Stomach (tissue), 9 donors: Measurements from ENCODE around the gene EFNA4. TPM values are rescaled to one million over a fixed set of nuclear protein-coding genes. Genes with fewer than 3 reads are reported as not detected.

Experiments used
- DNase-seq, 2 donors: peaks; one replicate each; pipeline versions ENCODE4 v3.0.0 to v3.0.0-alpha.2; 2013 to 2019
- H3K27ac ChIP-seq, 5 donors: fragments of 200-600 bp in 4 of 5; sonication (generic) in 4 of 5; one replicate each; pipeline ENCODE4 v1.5.1; 2013 to 2019; ENCODE audit warnings: mild to moderate bottlenecking in 1 of 5, moderate library complexity in 1 of 5
- H3K27me3 ChIP-seq, 3 donors: fragments of 200-600 bp; sonication (generic); one replicate each; pipeline ENCODE4 v1.5.1; 2017 to 2019; ENCODE audit warnings: mixed run types in 1 of 3
- H3K36me3 ChIP-seq, 4 donors: fragments of 200-600 bp; sonication (generic); 1 replicate in 3 of 4; 2 replicates in 1 of 4; pipeline ENCODE4 v1.5.1; 2016 to 2019
- H3K4me1 ChIP-seq, 4 donors: fragments of 200-600 bp; sonication (generic); one replicate each; pipeline ENCODE4 v1.5.1; 2016 to 2019
- H3K4me3 ChIP-seq, 4 donors: fragments of 200-600 bp; sonication (generic) in 3 of 4; one replicate each; pipeline ENCODE4 v1.5.1; 2016 to 2019; ENCODE audit warnings: mild to moderate bottlenecking in 1 of 4
- H3K9me3 ChIP-seq, 4 donors: fragments of 200-600 bp; sonication (generic); one replicate each; pipeline ENCODE4 v1.5.1; 2016 to 2019
- EP300 ChIP-seq: sonication (generic); formaldehyde crosslinking; IDR thresholded peaks from one replicate; pipeline ENCODE4 v1.6.1; 2017; ENCODE audit warnings: antibody characterized with exemption
- POLR2A ChIP-seq, 4 donors: fragments of 450-650 bp; IDR thresholded peaks; one replicate each; pipeline ENCODE4 v1.6.1; 2016; ENCODE audit warnings: antibody characterized with exemption in 4 of 4, control low read depth in 2 of 4, mild to moderate bottlenecking in 1 of 4, moderate library complexity in 1 of 4
- POLR2AphosphoS5 ChIP-seq, 3 donors: sonication (generic); formaldehyde crosslinking; IDR thresholded peaks; one replicate each; pipeline ENCODE4 v1.6.1; 2016; ENCODE audit warnings: antibody characterized with exemption in 3 of 3
- WGBS, 5 donors: extraction: QIAGEN DNeasy Blood & Tissue Kit in 3 of 5; methylation state at CpG; one replicate each; pipeline versions ENCODE4 v1.1.5 to v1.1.7; 2013 to 2018; 5-methylcytosine and 5-hydroxymethylcytosine counted together
- intact Hi-C: fragments of 100-400 bp; cut with DNase I; formaldehyde crosslinking; loops from one replicate; pipeline ENCODE4 v1.15.1; 2023; ENCODE audit warnings: low total_unique reads
- polyA plus RNA-seq, 3 donors: library from polyadenylated mRNA; stranded (reverse); fragments of 200-250 nt; gene quantifications; one replicate each; pipeline ENCODE4 v1.2.3, GENCODE V29; 2013
- total RNA-seq, 5 donors: library from RNA; depleted of rRNA; stranded (reverse); fragments of >200 nt; gene quantifications; one replicate each; pipeline versions ENCODE4 v1.1.0 to v1.2.3, GENCODE V29; 2014 to 2016
- TF ChIP-seq, protein P1 (sequence below), 7 experiments: fragments of 450-650 bp in 4 of 7; fragments of 200-600 bp in 3 of 7; sonication (generic) in 3 of 7; IDR thresholded peaks; one replicate each; pipeline ENCODE4 v1.5.1; 2016 to 2019; ENCODE audit warnings: antibody characterized with exemption in 7 of 7, control low read depth in 2 of 7, mild to moderate bottlenecking in 1 of 7
- donor health status: healthy with polysubstance abuse.
- donor health status: Bipolar disorder and iron deficiency.
- donor health status: healthy.

EFNA4 gene
- total and polyA plus RNA-seq, 8 donors = 3.5 to 13.2 (median 6.2) TPM; not detected in 2

DNA sequence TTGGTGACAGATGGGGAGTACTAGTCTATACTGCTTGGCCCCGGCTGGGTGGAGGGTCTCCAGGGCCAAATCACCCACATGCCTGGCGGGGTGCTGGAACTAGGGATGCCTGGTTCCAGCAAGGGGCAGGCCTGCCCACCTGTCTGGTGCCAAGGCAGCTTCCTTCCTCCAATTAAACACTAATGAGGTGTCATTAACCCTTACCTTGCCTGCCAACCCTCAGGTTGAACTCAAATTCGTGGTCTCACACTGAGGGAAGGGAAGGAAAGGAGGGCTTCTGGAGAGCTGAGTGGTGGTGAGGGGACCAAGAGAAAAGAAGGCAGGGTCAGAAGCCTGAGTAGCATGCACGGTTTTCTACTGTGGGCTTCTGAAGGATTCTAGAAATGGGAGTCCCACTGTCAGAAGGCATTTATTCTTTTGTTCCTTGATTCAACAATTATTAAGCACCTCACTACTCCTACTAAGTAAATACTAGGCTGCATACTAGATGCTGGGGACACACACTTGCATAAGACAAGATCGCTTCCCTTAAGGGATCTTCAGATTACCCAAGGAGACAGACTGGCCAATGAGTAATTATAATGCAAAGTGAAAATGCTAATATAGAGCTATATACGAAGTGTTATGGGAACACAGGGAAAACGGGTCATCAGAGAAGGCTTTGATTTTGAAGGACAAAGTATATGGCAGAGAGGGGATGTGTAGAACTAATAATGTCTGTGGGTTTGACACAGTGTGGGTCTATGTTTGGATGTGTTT lies 9.2 kb downstream of the EFNA4 start:
- Histone ChIP-seq H3K4me3 (no peak overlapping the region), H3K27ac (no peak overlapping the region), H3K4me1 (peaks cover 16 to 25% (median 21%) of the 10 kb centered on the region in 4 donors), H3K9me3 (no peaks in the 10 kb centered on the region), H3K27me3 (no peaks in the 10 kb centered on the region), H3K36me3 (peaks cover 0 to 16% (median 14%) of the 10 kb centered on the region in 4 donors)
- TF ChIP-seq POLR2A (IDR thresholded peaks at IDR 0.05) (no peak), EP300 (no peak), POLR2AphosphoS5 (IDR thresholded peaks at IDR 0.05) (no peak)
- TF ChIP-seq, protein P1, sequence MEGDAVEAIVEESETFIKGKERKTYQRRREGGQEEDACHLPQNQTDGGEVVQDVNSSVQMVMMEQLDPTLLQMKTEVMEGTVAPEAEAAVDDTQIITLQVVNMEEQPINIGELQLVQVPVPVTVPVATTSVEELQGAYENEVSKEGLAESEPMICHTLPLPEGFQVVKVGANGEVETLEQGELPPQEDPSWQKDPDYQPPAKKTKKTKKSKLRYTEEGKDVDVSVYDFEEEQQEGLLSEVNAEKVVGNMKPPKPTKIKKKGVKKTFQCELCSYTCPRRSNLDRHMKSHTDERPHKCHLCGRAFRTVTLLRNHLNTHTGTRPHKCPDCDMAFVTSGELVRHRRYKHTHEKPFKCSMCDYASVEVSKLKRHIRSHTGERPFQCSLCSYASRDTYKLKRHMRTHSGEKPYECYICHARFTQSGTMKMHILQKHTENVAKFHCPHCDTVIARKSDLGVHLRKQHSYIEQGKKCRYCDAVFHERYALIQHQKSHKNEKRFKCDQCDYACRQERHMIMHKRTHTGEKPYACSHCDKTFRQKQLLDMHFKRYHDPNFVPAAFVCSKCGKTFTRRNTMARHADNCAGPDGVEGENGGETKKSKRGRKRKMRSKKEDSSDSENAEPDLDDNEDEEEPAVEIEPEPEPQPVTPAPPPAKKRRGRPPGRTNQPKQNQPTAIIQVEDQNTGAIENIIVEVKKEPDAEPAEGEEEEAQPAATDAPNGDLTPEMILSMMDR (IDR thresholded peaks at IDR 0.05) = no peak
- DNase-seq = no peak
- intact Hi-C loops = no loop called here
- 57 to 63% (median 59%) methylated on average over 6 to 7 of the region's 7 CpGs for WGBS, 5 donors

DNA sequence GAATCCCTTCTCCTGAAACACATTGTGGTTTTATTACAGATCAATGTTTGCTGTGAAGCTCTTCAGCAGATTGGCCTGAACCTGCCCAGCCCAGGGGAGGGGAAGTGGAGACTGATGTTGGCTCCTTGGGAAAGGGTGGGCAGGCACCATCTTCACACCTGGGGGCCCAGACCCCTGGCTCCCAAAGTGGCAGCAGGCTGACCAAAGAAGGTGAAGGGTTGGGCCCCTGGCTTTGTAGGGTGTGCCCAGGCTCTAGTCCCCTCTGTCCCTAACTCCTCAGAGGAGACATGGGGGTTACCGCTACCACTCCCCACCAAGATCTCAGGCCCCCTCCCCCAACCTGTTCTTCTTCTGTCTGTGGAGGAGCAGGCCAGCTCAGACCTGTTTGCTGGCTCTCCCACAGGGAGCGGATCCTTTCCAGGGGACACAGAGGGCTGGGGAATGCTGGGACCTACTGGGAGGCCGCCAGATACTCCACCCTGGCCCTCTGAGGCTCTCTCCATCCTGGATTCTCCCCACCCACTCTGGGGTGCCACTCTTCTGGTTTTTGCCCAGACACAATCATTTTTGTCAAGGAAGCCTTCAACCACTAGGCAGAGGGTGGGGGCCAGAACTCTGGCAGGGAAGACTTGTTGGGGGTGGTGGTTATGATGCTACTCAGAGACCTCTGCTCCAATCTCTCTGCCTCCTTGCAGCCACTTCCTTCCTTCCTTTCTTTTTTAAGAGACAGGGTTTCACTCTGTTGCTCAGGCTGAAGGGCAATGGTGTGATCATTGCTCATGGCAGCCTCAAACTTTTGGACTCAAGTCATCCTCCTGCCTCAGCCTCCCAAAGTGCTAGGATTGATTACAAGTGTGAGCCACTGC lies 10.1 kb downstream of the EFNA4 start:
- intact Hi-C loops = no loop called here
- no peak for DNase-seq
- 87 to 98% (median 94%) methylated on average over 3 of the region's 3 CpGs for WGBS, 5 donors

DNA sequence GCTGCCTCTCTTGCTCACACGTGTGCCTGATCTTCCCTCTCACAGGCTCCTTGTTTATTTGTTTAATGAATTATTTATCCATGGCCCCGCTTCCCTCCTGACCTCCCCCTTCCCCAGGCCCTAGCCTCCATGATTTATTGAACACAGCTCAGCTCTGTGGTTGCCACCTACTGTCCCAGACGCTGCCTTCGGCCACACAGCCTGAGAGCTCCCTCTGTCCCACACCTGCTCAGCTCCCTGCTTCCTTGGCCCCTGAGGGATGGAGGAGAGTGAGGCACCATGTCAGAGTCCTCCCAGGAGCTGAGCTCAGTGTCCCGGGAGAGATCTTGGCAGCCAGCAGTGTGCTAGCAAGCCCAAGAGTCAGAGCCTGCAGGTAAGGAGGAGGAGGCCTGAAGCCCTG lies 12.0 kb downstream of the EFNA4 start:
- WGBS, 5 donors = 56 to 71% (median 58%) methylated on average over 5 of the region's 5 CpGs
- Histone ChIP-seq H3K9me3 (no peaks in the 10 kb centered on the region), H3K4me1 (peaks cover 31 to 42% (median 39%) of the 10 kb centered on the region in 4 donors), H3K27ac (no peak overlapping the region), H3K36me3 (no peaks in the 10 kb centered on the region), H3K4me3 (no peak overlapping the region), H3K27me3 (peaks cover 8 to 22% (median 21%) of the 10 kb centered on the region in 3 donors)
- no peak for DNase-seq
- intact Hi-C loops = no loop called here
- TF ChIP-seq, protein P1 (IDR thresholded peaks at IDR 0.05) = no peak
- TF ChIP-seq POLR2AphosphoS5 (IDR thresholded peaks at IDR 0.05) (no peak), EP300 (no peak), POLR2A (IDR thresholded peaks at IDR 0.05) (no peak)

More for the DNA sequence above, 10.1 kb downstream of the EFNA4 start:
- no peak overlapping the region for H3K4me3 ChIP-seq
- H3K27ac ChIP-seq = no peak overlapping the region
- peaks cover 19 to 34% (median 28%) of the 10 kb centered on the region in 4 donors for H3K4me1 ChIP-seq
- peaks cover 0 to 11% (median 8%) of the 10 kb centered on the region in 4 donors for H3K36me3 ChIP-seq
- TF ChIP-seq POLR2AphosphoS5 (IDR thresholded peaks at IDR 0.05) (no peak), POLR2A (IDR thresholded peaks at IDR 0.05) (no peak), EP300 (no peak)
- TF ChIP-seq, protein P1 (IDR thresholded peaks at IDR 0.05) = no peak
- H3K9me3 ChIP-seq = no peaks in the 10 kb centered on the region
- H3K27me3 ChIP-seq = peaks cover 0 to 3% (median 1%) of the 10 kb centered on the region in 3 donors

DNA sequence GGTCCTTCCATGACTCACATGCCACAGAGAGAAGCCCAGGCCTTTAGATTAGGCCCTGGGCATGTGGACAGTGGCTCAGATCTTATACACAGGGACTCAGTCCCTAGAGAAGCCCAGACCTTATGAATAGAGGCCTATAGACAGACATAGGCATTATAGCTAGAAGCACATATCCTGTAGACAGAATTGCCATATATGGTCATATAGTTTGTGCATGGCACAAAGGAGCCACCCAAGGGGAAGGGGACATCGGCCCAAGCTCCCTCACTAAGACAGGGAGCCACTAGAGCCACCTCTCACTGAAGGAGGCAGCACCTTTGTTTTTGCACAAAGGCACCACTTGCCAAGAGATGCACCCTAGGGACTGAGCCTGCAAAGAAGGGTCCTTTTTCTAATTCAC lies 12.8 kb downstream of the EFNA4 start:
- TF ChIP-seq, protein P1 (IDR thresholded peaks at IDR 0.05) = no peak
- TF ChIP-seq POLR2AphosphoS5 (IDR thresholded peaks at IDR 0.05) (no peak), EP300 (no peak), POLR2A (IDR thresholded peaks at IDR 0.05) (no peak)
- WGBS, 5 donors = 60 to 92% (median 85%) methylated on average over 1 of the region's 1 CpG

More for the DNA sequence above, 12.8 kb downstream of the EFNA4 start:
- no peak overlapping the region for H3K27ac ChIP-seq
- peaks cover 32 to 42% (median 39%) of the 10 kb centered on the region in 4 donors for H3K4me1 ChIP-seq
- no peak for DNase-seq
- no peaks in the 10 kb centered on the region for H3K36me3 ChIP-seq
- H3K27me3 ChIP-seq = peaks cover 15 to 31% (median 29%) of the 10 kb centered on the region in 3 donors
- intact Hi-C loops = no loop called here
- H3K9me3 ChIP-seq = no peaks in the 10 kb centered on the region
- H3K4me3 ChIP-seq = no peak overlapping the region
